Right lobe of liver (tissue), 6 donors: ENCODE results near the gene ME1. TPM values are rescaled to one million over a fixed set of nuclear protein-coding genes. Genes with fewer than 3 reads are reported as not detected.
A peak's percentile ranks its signal among the peaks of the same experiment; 100 is the strongest.

Source experiments
- ATAC-seq, 4 donors: fragments of 200-7000 bp; cut with Tn5 transposase; one replicate each; pipeline ENCODE4 v1.9.1; 2020; ENCODE audit warnings: mild to moderate bottlenecking in 4 of 4, moderate library complexity in 4 of 4
- DNase-seq, 3 donors: peaks; one replicate each; pipeline ENCODE4 v3.0.0-alpha.2; 2020
- H3K27ac ChIP-seq, 3 donors: fragments of 200-600 bp; one replicate each; pipeline ENCODE4 v1.8.0; 2022
- H3K27me3 ChIP-seq, 2 donors: fragments of 200-600 bp; one replicate each; pipeline ENCODE4 v1.8.0; 2022
- H3K36me3 ChIP-seq, 4 donors: fragments of 200-600 bp; sonication (generic) in 1 of 4; one replicate each; pipeline versions ENCODE4 v1.5.1 to v1.8.0; 2017 to 2022; ENCODE audit warnings: control low read depth in 1 of 4
- H3K4me1 ChIP-seq, 4 donors: fragments of 200-600 bp; sonication (generic) in 1 of 4; one replicate each; pipeline versions ENCODE4 v1.5.1 to v1.8.0; 2017 to 2022; ENCODE audit warnings: control low read depth in 1 of 4
- H3K4me3 ChIP-seq, 3 donors: fragments of 200-600 bp; one replicate each; pipeline ENCODE4 v1.8.0; 2022
- H3K9me3 ChIP-seq, 4 donors: fragments of 200-600 bp; sonication (generic) in 1 of 4; one replicate each; pipeline versions ENCODE4 v1.5.1 to v1.8.0; 2017 to 2022; ENCODE audit warnings: control low read depth in 1 of 4
- POLR2A ChIP-seq: fragments of 450-650 bp; IDR thresholded peaks from one replicate; pipeline ENCODE4 v1.6.1; 2017; ENCODE audit warnings: antibody characterized with exemption, mild to moderate bottlenecking
- WGBS: methylation state at CpG from one replicate; pipeline ENCODE4 v1.1.6; 2018; ENCODE audit warnings: low coverage, low lambda C conversion rate; ENCODE audit not compliant: insufficient coverage; ENCODE audit errors: missing lambda C conversion rate; 5-methylcytosine and 5-hydroxymethylcytosine counted together
- intact Hi-C, 2 donors: fragments of 100-400 bp; cut with DNase I; formaldehyde crosslinking; loops; one replicate each; pipeline versions ENCODE4 v1.11.2 to v1.14.1; 2022
- total RNA-seq, 6 experiments: library from RNA; depleted of rRNA in 2 of 6; stranded (reverse); fragments of >200 nt in 2 of 6; fragmentation: NEBNext Ultra II Directional in 3 of 6; extraction: Animal tissue kit (Norgen Biotek cat#: 25700) in 3 of 6; gene quantifications; one replicate each; pipeline versions ENCODE4 v1.1.0 to v1.2.4, GENCODE V29; 2016 to 2023
- TF ChIP-seq, protein P1 (sequence below), 4 donors: fragments of 200-600 bp in 3 of 4; fragments of 450-650 bp in 1 of 4; IDR thresholded peaks; one replicate each; pipeline versions ENCODE4 v1.5.1 to v1.8.0; 2016 to 2022; ENCODE audit warnings: antibody characterized with exemption in 4 of 4, mild to moderate bottlenecking in 2 of 4
- donor health status: DM: no; HTN: yes; CAD: no.
- donor health status: DM: no; HTN: no; CAD: no.
- donor health status: DM: no; HTN: no; CAD: no.
- donor health status: DM: no; HTN: yes; CAD: no.
- donor health status: DM: no; HTN: yes; CAD: no.

Gene ME1
- total RNA-seq, 6 experiments from 2014 or later, result 10.1 to 18.2 (median 13.3) TPM

DNA sequence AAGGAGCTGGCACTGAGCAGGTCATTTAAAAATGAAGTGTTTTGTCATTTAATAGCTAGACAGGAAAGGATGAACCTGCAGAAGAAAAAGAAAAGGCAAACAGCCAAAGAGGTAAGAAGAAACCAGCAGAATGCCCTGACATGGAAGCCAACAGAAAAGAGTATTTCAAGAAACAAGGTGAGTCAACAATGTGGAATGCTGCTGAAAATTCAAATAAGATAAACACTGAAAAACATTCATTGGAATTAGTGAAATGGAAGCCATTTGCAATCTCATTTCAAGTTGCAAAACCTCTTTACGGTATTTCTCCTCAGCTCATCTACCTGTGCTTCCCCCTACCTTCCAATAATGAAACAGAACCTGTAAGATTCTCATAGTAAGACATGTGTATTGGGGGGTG, 178.1 kb downstream of the ME1 start:
- 80% methylated on average over 1 of the region's 1 CpG for WGBS
- Histone ChIP-seq H3K27ac (no peak overlapping the region), H3K4me1 (peaks cover 0 to 11% (median 0%) of the 10 kb centered on the region in 4 donors), H3K27me3 (no peaks in the 10 kb centered on the region), H3K9me3 (no peaks in the 10 kb centered on the region), H3K36me3 (peaks cover 0 to 2% (median 0%) of the 10 kb centered on the region in 4 donors), H3K4me3 (no peak overlapping the region)
- DNase-seq, result no peak
- intact Hi-C loops, result no loop called here
- no peak for ATAC-seq
- TF ChIP-seq, protein P1, sequence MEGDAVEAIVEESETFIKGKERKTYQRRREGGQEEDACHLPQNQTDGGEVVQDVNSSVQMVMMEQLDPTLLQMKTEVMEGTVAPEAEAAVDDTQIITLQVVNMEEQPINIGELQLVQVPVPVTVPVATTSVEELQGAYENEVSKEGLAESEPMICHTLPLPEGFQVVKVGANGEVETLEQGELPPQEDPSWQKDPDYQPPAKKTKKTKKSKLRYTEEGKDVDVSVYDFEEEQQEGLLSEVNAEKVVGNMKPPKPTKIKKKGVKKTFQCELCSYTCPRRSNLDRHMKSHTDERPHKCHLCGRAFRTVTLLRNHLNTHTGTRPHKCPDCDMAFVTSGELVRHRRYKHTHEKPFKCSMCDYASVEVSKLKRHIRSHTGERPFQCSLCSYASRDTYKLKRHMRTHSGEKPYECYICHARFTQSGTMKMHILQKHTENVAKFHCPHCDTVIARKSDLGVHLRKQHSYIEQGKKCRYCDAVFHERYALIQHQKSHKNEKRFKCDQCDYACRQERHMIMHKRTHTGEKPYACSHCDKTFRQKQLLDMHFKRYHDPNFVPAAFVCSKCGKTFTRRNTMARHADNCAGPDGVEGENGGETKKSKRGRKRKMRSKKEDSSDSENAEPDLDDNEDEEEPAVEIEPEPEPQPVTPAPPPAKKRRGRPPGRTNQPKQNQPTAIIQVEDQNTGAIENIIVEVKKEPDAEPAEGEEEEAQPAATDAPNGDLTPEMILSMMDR (IDR thresholded peaks at IDR 0.05), result no peak
- no peak for TF ChIP-seq POLR2A

DNA sequence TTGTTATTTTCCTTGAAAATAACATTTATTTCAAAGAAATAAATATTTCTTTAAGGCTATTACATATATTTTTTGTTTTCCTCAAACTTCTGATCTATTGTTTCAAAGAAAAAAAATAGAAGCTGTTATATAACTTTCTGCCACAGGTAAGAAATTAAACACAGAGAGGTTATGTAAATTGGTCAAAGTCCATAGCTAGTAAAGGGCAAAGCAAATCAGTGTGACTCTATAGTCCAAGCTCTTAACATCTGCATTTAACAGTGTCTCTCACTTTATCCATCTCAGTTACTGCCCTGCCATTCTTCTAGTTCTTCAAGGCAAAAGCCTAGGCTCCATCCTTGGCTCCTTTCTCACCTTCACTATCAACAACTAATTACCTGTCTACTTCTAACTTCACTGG, 180.6 kb downstream of the ME1 start:
- intact Hi-C loops, result no loop called here
- H3K4me1 ChIP-seq, result peaks cover 0 to 11% (median 0%) of the 10 kb centered on the region in 4 donors
- TF ChIP-seq POLR2A, result no peak
- TF ChIP-seq, protein P1 (IDR thresholded peaks at IDR 0.05), result no peak
- peak; percentile 73 to 90 (median 86) for ATAC-seq
- DNase-seq, result no peak
- H3K27me3 ChIP-seq, result no peaks in the 10 kb centered on the region
- H3K9me3 ChIP-seq, result no peaks in the 10 kb centered on the region
- H3K36me3 ChIP-seq, result peaks cover 0 to 2% (median 0%) of the 10 kb centered on the region in 4 donors
- H3K4me3 ChIP-seq, result no peak overlapping the region
- no peak overlapping the region for H3K27ac ChIP-seq

DNA sequence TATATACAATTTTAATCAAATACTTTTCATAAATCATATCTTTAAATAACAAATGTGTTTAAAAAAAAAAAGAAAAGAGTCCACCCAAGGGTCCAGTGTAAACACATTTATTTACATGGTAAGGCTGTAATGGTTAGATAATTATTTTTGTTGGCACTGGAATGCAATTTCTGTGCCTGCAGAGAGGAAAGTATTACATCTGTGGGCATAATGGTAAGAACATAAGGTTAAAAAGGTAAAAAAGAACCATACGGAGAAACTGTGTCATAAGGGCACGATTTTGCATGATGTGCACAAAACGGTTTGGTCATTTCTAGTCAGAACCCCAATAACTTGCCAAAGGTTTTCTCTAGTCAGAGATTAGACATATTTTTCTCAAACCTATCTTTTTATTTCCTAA, 183.4 kb downstream of the ME1 start:
- ATAC-seq, result no peak
- Histone ChIP-seq H3K4me3 (no peak overlapping the region), H3K9me3 (no peaks in the 10 kb centered on the region), H3K27ac (no peak overlapping the region), H3K27me3 (no peaks in the 10 kb centered on the region), H3K4me1 (peaks cover 0 to 11% (median 0%) of the 10 kb centered on the region in 4 donors), H3K36me3 (peaks cover 0 to 2% (median 0%) of the 10 kb centered on the region in 4 donors)
- intact Hi-C loops, result no loop called here
- no peak for TF ChIP-seq POLR2A
- TF ChIP-seq, protein P1 (IDR thresholded peaks at IDR 0.05), result no peak
- DNase-seq, result no peak
- WGBS, result 89% methylated on average over 3 of the region's 3 CpGs

DNA sequence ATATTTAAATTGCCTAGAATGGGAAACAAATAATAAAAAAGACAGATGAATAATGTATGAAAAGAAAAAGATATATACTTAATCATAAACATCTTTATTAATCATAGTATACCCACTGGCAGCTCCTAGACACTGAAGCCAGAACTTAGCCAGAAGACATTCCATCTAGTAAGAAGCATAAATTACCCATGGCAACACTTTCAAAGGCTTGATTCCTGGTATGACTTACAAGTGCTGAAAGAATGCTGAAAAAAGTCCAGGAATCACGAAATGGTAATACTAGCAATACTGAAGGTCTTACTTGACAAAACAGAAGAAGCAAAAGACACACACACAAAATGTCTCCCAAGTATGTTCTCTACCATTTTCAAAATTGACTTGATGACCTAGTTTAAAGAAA, 199.7 kb downstream of the ME1 start:
- no peak overlapping the region for H3K27ac ChIP-seq
- 91% methylated on average over 1 of the region's 1 CpG for WGBS

More for the DNA sequence above, 199.7 kb downstream of the ME1 start:
- ATAC-seq (no peak), DNase-seq (no peak)
- Histone ChIP-seq H3K36me3 (no peaks in the 10 kb centered on the region), H3K4me3 (no peak overlapping the region), H3K9me3 (no peaks in the 10 kb centered on the region), H3K4me1 (no peaks in the 10 kb centered on the region), H3K27me3 (no peaks in the 10 kb centered on the region)
- TF ChIP-seq, protein P1 (IDR thresholded peaks at IDR 0.05), result no peak
- no peak for TF ChIP-seq POLR2A
- intact Hi-C loops, result no loop called here
